MCF 10A (cell line): Measurements from ENCODE around the gene RAD18. TPM values are rescaled to one million over a fixed set of nuclear protein-coding genes. Genes with fewer than 3 reads are reported as not detected.

Source experiments
- BruUV-seq: library from RNA; stranded (reverse); fragments of 400-500 nt; replicated peaks from 2 replicates; lab custom pipeline; 2021; lab: Mats Ljungman, UMichigan
- CTCF ChIA-PET: fragments of 300-600 bp; sonication (Branson Sonifier 250); formaldehyde crosslinking; extraction: SDS; loops from one replicate; lab custom pipeline; 2021; ENCODE audit warnings: antibody characterized with exemption, inconsistent platforms; lab: Yijun Ruan, JAX
- POLR2A ChIA-PET: fragments of 300-600, 350-650 bp; sonication (Branson Sonifier 250); formaldehyde crosslinking; extraction: SDS; loops from one replicate; lab custom pipeline; 2020; ENCODE audit warnings: antibody characterized with exemption, inconsistent platforms; lab: Yijun Ruan, JAX
- DNase-seq: peaks from one replicate; pipeline ENCODE4 v3.0.0-alpha.2; 2018; ENCODE audit not compliant: unreplicated experiment
- H3K27ac Mint-ChIP-seq: one replicate; pipeline ENCODE4 v1.8.0; 2022; ENCODE audit warnings: mild to moderate bottlenecking, low read depth, mixed read lengths; ENCODE audit not compliant: unreplicated experiment
- H3K27me3 Mint-ChIP-seq: one replicate; pipeline ENCODE4 v1.8.0; 2022; ENCODE audit warnings: mixed read lengths; ENCODE audit not compliant: insufficient read depth, unreplicated experiment
- H3K36me3 Mint-ChIP-seq: one replicate; pipeline ENCODE4 v1.8.0; 2022; ENCODE audit warnings: mild to moderate bottlenecking, moderate library complexity, mixed read lengths; ENCODE audit not compliant: insufficient read depth, unreplicated experiment
- H3K4me1 Mint-ChIP-seq: one replicate; pipeline ENCODE4 v1.8.0; 2022; ENCODE audit warnings: mixed read lengths; ENCODE audit not compliant: insufficient read depth, unreplicated experiment
- H3K4me3 Mint-ChIP-seq: one replicate; pipeline ENCODE4 v1.8.0; 2022; ENCODE audit warnings: mild to moderate bottlenecking, moderate library complexity, mixed read lengths; ENCODE audit not compliant: unreplicated experiment
- H3K9me3 Mint-ChIP-seq: one replicate; pipeline ENCODE4 v1.8.0; 2022; ENCODE audit warnings: mixed read lengths; ENCODE audit not compliant: unreplicated experiment
- CTCF ChIP-seq: fragments of 200-600 bp; IDR thresholded peaks from one replicate; pipeline ENCODE4 v1.8.0; 2022; ENCODE audit warnings: antibody characterized with exemption, mild to moderate bottlenecking; ENCODE audit not compliant: unreplicated experiment
- intact Hi-C: fragments of 100-400 bp; cut with micrococcal nuclease; formaldehyde crosslinking; loops from 2 replicates; pipeline ENCODE4 v1.14.1; 2022
- total RNA-seq: library from RNA; stranded (reverse); gene quantifications from 2 replicates; pipeline ENCODE4 v1.2.3, GENCODE V29; 2022

The RAD18 gene
- total RNA-seq, 1 experiment from 2014 or later: 29.1 TPM

GRCh38 chr3:8893001-8893400 lies 70.3 kb downstream of the RAD18 start:
- H3K4me3 Mint-ChIP-seq: no peak overlapping the region
- H3K9me3 Mint-ChIP-seq: no peaks in the 10 kb centered on the region
- H3K4me1 Mint-ChIP-seq: no peaks in the 10 kb centered on the region
- CTCF ChIA-PET: no interaction called here
- no peak overlapping the region for H3K27ac Mint-ChIP-seq
- no peak for DNase-seq
- no peak for TF ChIP-seq CTCF
- H3K27me3 Mint-ChIP-seq: no peaks in the 10 kb centered on the region
- no TSS peak for BruUV-seq
- peaks cover 18% of the 10 kb centered on the region for H3K36me3 Mint-ChIP-seq
- POLR2A ChIA-PET: no interaction called here
- intact Hi-C loops: no loop called here

DNA sequence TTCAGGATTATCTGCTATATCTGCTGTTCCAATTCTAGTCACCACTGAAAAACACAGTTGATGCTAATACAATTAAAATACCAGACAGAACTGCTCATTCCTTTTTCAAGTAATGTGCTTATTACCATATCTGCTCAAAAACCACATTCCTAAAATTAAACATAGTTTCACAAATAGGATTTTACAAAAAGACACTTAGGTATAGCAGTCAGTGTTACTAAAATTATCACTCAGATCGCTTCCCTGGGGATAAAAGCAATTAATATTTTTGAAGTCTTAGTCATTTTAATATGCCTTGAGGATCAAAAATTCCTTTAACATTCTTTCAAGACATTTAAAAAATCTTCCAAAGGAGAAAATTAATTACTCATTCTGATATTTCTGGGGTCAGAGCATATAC lies 71.5 kb downstream of the RAD18 start:
- H3K4me1 Mint-ChIP-seq: no peaks in the 10 kb centered on the region
- no peak overlapping the region for H3K4me3 Mint-ChIP-seq
- peaks cover 15% of the 10 kb centered on the region for H3K36me3 Mint-ChIP-seq
- no peak for DNase-seq
- H3K9me3 Mint-ChIP-seq: no peaks in the 10 kb centered on the region
- BruUV-seq: no TSS peak
- ChIA-PET POLR2A (interaction anchor here (0.6 kb wide), 1 partner anchor 24 kb away, joined by 3 read pairs; no protein-coding TSS in a partner anchor), CTCF (no interaction called here)
- no peak overlapping the region for H3K27ac Mint-ChIP-seq
- no peaks in the 10 kb centered on the region for H3K27me3 Mint-ChIP-seq
- intact Hi-C loops: no loop called here
- no peak for TF ChIP-seq CTCF

DNA sequence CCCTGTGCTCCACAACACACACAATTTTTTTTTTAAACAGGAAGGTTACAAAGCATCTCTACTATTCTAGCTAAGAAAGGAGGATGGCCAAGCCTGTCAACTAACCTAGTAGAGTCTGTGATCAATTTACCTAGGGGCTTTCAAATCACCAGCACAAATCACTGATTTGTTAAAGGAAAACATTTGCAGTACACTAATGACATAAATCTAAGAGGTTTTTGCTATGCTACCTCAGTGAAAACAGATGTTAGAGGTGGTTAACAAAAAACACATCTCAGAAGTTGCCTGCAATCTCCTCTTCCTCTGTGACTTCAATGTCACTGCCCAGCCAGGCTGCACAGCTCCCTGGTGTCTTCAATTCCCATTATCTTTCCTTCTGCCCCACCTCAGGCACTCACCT lies 72.0 kb downstream of the RAD18 start:
- Mint-ChIP-seq H3K4me3 (no peak overlapping the region), H3K9me3 (no peaks in the 10 kb centered on the region), H3K27ac (no peak overlapping the region), H3K36me3 (peaks cover 15% of the 10 kb centered on the region), H3K4me1 (no peaks in the 10 kb centered on the region), H3K27me3 (no peaks in the 10 kb centered on the region)
- no TSS peak for BruUV-seq
- intact Hi-C loops: no loop called here
- POLR2A ChIA-PET: interaction anchor here (0.6 kb wide), 1 partner anchor 24 kb away, joined by 3 read pairs; no protein-coding TSS in a partner anchor
- DNase-seq: no peak
- CTCF ChIA-PET: no interaction called here
- TF ChIP-seq CTCF: no peak

DNA sequence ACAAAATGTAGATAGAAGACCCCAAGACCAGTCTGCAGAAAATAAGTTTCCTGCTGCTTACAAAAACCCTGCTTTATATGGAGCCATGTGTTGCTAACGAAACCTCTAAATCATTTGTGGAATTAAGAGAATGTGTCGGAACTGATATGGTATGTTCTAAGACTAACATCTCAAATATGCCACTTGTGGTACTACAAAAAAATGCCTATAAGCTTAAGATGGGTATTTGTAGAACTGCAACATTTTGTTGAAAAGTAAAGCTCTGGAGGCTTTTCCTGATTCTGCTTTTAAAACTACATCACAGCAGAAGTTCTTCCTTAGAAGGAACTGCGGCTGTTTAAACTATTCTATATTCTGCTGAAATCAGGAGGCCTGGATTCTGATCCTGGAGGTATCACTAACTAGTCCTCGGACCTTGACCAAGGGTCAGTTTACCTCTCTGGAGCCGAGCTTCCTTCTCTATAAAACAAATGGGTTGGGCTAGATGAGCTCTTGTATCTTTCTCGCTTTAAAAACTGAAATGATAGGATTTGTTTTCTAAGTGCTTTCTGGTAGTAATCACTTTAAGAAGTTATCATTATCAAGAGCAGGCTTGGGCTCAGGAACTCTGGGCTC lies 74.9 kb downstream of the RAD18 start:
- BruUV-seq: no TSS peak
- Mint-ChIP-seq H3K9me3 (no peaks in the 10 kb centered on the region), H3K27ac (no peak overlapping the region), H3K4me1 (no peaks in the 10 kb centered on the region), H3K36me3 (peaks cover 6% of the 10 kb centered on the region), H3K4me3 (no peak overlapping the region), H3K27me3 (no peaks in the 10 kb centered on the region)
- no peak for TF ChIP-seq CTCF
- intact Hi-C loops: no loop called here
- ChIA-PET CTCF (interaction anchor here (0.5 to 1.5 kb wide), 5 partner anchors 51 to 447 kb away, joined by 3 to 5 read pairs (median 3); partner anchors contain the start of gene OXTR), POLR2A (interaction anchor here (0.6 kb wide), 1 partner anchor 15 kb away, joined by 3 read pairs; no protein-coding TSS in a partner anchor)
- no peak for DNase-seq
